Type B pancreatic cell (in vitro differentiated cells): Measurements from ENCODE around the gene SMAD5. TPM values are rescaled to one million over a fixed set of nuclear protein-coding genes. Genes with fewer than 3 reads are reported as not detected.
A peak's percentile ranks its signal among the peaks of the same experiment; 100 is the strongest.

Experiments used
- DNase-seq: peaks from one replicate; pipeline ENCODE4 v3.0.0; 2021; ENCODE audit warnings: mixed read lengths; ENCODE audit not compliant: unreplicated experiment; ENCODE audit errors: extremely low spot score
- H3K27ac Mint-ChIP-seq: 2 replicates; pipeline ENCODE4 v1.8.0; 2021; ENCODE audit warnings: mild to moderate bottlenecking, mixed read lengths
- H3K27me3 Mint-ChIP-seq: 2 replicates; pipeline ENCODE4 v1.8.0; 2021; ENCODE audit warnings: mixed read lengths
- H3K36me3 Mint-ChIP-seq: 2 replicates; pipeline ENCODE4 v1.8.0; 2021; ENCODE audit warnings: mixed read lengths
- H3K4me1 Mint-ChIP-seq: one replicate; pipeline ENCODE4 v1.8.0; 2021; ENCODE audit warnings: mixed read lengths; ENCODE audit not compliant: unreplicated experiment
- H3K4me3 Mint-ChIP-seq: 2 replicates; pipeline ENCODE4 v1.8.0; 2021; ENCODE audit warnings: mild to moderate bottlenecking, mixed read lengths
- H3K9me3 Mint-ChIP-seq: 2 replicates; pipeline ENCODE4 v1.8.0; 2021; ENCODE audit warnings: mixed read lengths
- CTCF ChIP-seq: fragments of 200-600 bp; sonication (generic); conservative IDR thresholded peaks from 2 replicates; pipeline ENCODE4 v1.5.0; 2021; ENCODE audit warnings: antibody characterized with exemption, mild to moderate bottlenecking
- total RNA-seq: library from RNA; stranded (reverse); gene quantifications from 2 replicates; pipeline ENCODE4 v1.2.1, GENCODE V29; 2021; ENCODE audit warnings: low replicate concordance

SMAD5 gene
- total RNA-seq, 1 donor from 2014 or later, result 80.0 TPM

- Mint-ChIP-seq H3K36me3 (no peaks in the 10 kb centered on the region), H3K27me3 (peaks cover 31% of the 10 kb centered on the region)
- DNase-seq, result no peak
These were observed 79.6 kb downstream of the SMAD5 start for GRCh38 chr5:136212252-136212721.

GRCh38 chr5:136213919-136214493 lies 81.4 kb downstream of the SMAD5 start:
- Mint-ChIP-seq H3K4me1 (peaks cover 4% of the 10 kb centered on the region), H3K9me3 (no peaks in the 10 kb centered on the region), H3K36me3 (no peaks in the 10 kb centered on the region), H3K27ac (no peak overlapping the region), H3K27me3 (peaks cover 29% of the 10 kb centered on the region), H3K4me3 (no peak overlapping the region)
- no peak for TF ChIP-seq CTCF
- DNase-seq, result no peak

More at GRCh38 chr5:136212252-136212721, 79.6 kb downstream of the SMAD5 start:
- H3K27ac Mint-ChIP-seq, result no peak overlapping the region
- H3K4me1 Mint-ChIP-seq, result peaks cover 4% of the 10 kb centered on the region
- H3K4me3 Mint-ChIP-seq, result no peak overlapping the region
- TF ChIP-seq CTCF, result peak; percentile 94
- H3K9me3 Mint-ChIP-seq, result no peaks in the 10 kb centered on the region

DNA sequence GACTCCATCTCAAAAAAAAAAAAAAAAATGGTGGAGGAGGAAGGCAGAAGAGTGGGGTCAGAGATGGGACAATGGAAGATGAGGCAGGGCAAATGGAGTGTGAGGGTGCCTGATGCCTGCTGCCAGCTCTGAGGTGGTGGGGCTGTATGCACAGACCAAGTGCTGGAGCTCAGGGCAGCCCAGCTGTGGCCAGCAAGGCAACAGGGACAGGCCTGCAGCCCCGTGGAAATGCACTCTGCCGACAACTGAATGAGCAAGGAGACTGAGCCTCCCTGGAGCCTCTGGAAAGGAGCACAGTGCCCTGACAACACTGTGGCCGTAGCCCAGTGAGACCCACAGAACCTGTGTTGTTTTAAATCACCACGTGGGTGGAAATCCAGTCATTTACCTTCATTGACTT lies 83.2 kb downstream of the SMAD5 start:
- Mint-ChIP-seq H3K4me3 (no peak overlapping the region), H3K36me3 (no peaks in the 10 kb centered on the region), H3K4me1 (peaks cover under 1% of the 10 kb centered on the region), H3K27ac (no peak overlapping the region), H3K27me3 (peaks cover 20% of the 10 kb centered on the region), H3K9me3 (peaks cover 4% of the 10 kb centered on the region)
- TF ChIP-seq CTCF, result no peak
- no peak for DNase-seq

GRCh38 chr5:136216230-136216629 lies 83.6 kb downstream of the SMAD5 start:
- H3K4me3 Mint-ChIP-seq, result no peak overlapping the region
- no peak for DNase-seq
- peaks cover 19% of the 10 kb centered on the region for H3K27me3 Mint-ChIP-seq
- TF ChIP-seq CTCF, result no peak
- peaks cover 4% of the 10 kb centered on the region for H3K9me3 Mint-ChIP-seq
- no peaks in the 10 kb centered on the region for H3K4me1 Mint-ChIP-seq
- no peak overlapping the region for H3K27ac Mint-ChIP-seq
- H3K36me3 Mint-ChIP-seq, result no peaks in the 10 kb centered on the region

GRCh38 chr5:136221340-136221739 lies 88.7 kb downstream of the SMAD5 start:
- Mint-ChIP-seq H3K9me3 (peaks cover 4% of the 10 kb centered on the region), H3K4me3 (no peak overlapping the region), H3K27me3 (peaks cover 20% of the 10 kb centered on the region), H3K4me1 (no peaks in the 10 kb centered on the region), H3K36me3 (no peaks in the 10 kb centered on the region), H3K27ac (no peak overlapping the region)
- no peak for DNase-seq
- no peak for TF ChIP-seq CTCF
